Measurements from ENCODE around the gene ERG. TPM values are rescaled to one million over a fixed set of nuclear protein-coding genes. Genes with fewer than 3 reads are reported as not detected.

ERG gene
- total and polyA plus RNA-seq, 12 donors, result 9.5 to 30.5 (median 16.0) TPM

DNA sequence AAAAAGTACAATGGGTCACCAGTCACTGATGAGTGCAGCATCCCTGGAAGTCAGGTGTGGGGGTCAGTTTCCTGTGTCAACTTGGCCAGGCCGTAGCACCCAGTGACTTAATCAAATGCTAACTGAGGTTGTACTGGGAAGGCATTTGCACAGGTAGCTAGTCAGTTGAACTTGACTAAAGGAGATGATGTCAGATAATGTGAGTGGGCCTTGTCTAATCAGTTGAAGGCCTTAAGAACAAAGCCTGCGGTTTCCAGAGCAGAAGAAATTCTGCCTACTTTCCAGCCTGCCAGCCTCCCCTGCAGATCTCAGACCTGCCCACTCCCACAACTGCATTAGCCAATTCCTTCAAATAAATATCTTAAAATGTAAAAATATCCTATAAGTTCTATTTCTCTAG lies 57.1 kb downstream of the ERG start:
- intact Hi-C loops (cut with DNase I), result loop anchor here in 2 of 10 donors (5.0 kb wide), 2 partner anchors 46 to 56 kb away; partner anchors contain the start of gene ERG (in 1 of the 2)
- no peak overlapping the region for H3K27ac ChIP-seq
- WGBS, 2 donors, result 81 to 93% methylated on average over 2 of the region's 2 CpGs
- DNase-seq (no peak), ATAC-seq (no peak)
- no peaks in the 10 kb centered on the region for H3K27me3 ChIP-seq
- peaks cover 0 to 22% (median 0%) of the 10 kb centered on the region in 9 donors for H3K36me3 ChIP-seq
- TF ChIP-seq, protein P1, sequence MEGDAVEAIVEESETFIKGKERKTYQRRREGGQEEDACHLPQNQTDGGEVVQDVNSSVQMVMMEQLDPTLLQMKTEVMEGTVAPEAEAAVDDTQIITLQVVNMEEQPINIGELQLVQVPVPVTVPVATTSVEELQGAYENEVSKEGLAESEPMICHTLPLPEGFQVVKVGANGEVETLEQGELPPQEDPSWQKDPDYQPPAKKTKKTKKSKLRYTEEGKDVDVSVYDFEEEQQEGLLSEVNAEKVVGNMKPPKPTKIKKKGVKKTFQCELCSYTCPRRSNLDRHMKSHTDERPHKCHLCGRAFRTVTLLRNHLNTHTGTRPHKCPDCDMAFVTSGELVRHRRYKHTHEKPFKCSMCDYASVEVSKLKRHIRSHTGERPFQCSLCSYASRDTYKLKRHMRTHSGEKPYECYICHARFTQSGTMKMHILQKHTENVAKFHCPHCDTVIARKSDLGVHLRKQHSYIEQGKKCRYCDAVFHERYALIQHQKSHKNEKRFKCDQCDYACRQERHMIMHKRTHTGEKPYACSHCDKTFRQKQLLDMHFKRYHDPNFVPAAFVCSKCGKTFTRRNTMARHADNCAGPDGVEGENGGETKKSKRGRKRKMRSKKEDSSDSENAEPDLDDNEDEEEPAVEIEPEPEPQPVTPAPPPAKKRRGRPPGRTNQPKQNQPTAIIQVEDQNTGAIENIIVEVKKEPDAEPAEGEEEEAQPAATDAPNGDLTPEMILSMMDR (IDR thresholded peaks at IDR 0.05), result no peak
- no peaks in the 10 kb centered on the region for H3K9me3 ChIP-seq
- peaks cover 0 to 51% (median 26%) of the 10 kb centered on the region in 9 donors for H3K4me1 ChIP-seq
- no peak overlapping the region for H3K4me3 ChIP-seq

DNA sequence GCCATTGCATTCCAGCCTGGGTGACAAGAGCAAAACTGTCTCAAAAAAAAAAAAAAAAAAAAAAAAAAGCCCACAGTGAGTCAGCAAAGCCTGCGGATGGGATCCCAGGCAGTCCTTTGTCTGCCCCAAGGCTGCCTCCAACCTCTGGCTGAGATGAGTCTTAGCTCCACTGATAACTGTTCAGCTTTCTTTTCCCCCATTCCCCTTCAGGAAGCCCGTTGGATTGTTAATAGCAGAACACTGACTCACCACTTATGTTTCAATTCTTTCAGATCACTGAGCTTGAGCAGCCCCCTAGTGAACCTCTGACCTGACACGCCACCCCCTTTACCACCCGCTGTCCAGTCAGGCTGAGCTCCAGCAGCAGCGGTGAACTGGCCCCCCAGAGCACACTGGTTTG lies 57.5 kb downstream of the ERG start:
- no peak for DNase-seq
- intact Hi-C loops (cut with DNase I), result loop anchor here in 2 of 10 donors (5.0 kb wide), 2 partner anchors 47 to 57 kb away; partner anchors contain the start of gene ERG (in 1 of the 2)
- no peaks in the 10 kb centered on the region for H3K27me3 ChIP-seq
- no peak overlapping the region for H3K27ac ChIP-seq
- no peak for ATAC-seq
- WGBS, 2 donors, result 75 to 80% methylated on average over 5 of the region's 5 CpGs
- H3K36me3 ChIP-seq, result peaks cover 0 to 22% (median 0%) of the 10 kb centered on the region in 9 donors
- peaks cover 0 to 52% (median 27%) of the 10 kb centered on the region in 9 donors for H3K4me1 ChIP-seq
- no peak overlapping the region for H3K4me3 ChIP-seq
- TF ChIP-seq, protein P1 (IDR thresholded peaks at IDR 0.05), result no peak
- no peaks in the 10 kb centered on the region for H3K9me3 ChIP-seq

DNA sequence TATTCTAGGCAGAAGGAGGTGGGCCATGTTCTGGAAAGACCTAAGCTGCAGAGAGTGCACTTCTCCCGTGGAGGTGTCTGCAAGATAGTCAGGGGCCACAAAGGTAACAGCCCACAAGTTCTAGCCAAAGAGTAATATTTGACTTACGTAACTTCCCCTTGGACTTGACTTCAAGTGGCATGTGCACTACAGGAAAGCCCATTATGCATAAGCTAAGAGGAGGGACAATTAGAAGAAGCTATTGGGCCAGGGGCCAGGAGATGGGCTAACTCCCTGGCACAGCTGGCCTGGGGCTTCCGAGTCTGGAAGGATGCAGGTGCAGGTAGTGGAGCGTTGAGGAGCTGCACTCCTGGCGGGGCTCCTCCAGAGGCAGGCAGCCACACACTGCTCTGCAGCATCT lies 58.3 kb downstream of the ERG start:
- no peaks in the 10 kb centered on the region for H3K27me3 ChIP-seq
- H3K36me3 ChIP-seq, result peaks cover 0 to 18% (median 0%) of the 10 kb centered on the region in 9 donors
- no peak overlapping the region for H3K4me3 ChIP-seq
- intact Hi-C loops (cut with DNase I), result loop anchor here in 2 of 10 donors (5.0 kb wide), 2 partner anchors 47 to 57 kb away; partner anchors contain the start of gene ERG (in 1 of the 2)
- H3K4me1 ChIP-seq, result peaks cover 0 to 59% (median 35%) of the 10 kb centered on the region in 9 donors
- ATAC-seq, result peak in 1 of 8 donors; percentile 28
- H3K27ac ChIP-seq, result no peak overlapping the region
- 71 to 74% methylated on average over 5 of the region's 5 CpGs for WGBS, 2 donors
- DNase-seq, result no peak
- TF ChIP-seq, protein P1 (IDR thresholded peaks at IDR 0.05), result no peak
- no peaks in the 10 kb centered on the region for H3K9me3 ChIP-seq

GRCh38 chr21:38439426-38439825 lies 58.9 kb downstream of the ERG start:
- H3K4me1 ChIP-seq, result peaks cover 0 to 65% (median 41%) of the 10 kb centered on the region in 9 donors
- intact Hi-C loops (cut with DNase I), result no loop called here
- DNase-seq, result no peak
- peaks cover 0 to 18% (median 0%) of the 10 kb centered on the region in 9 donors for H3K36me3 ChIP-seq
- no peak for ATAC-seq
- no peak overlapping the region for H3K4me3 ChIP-seq
- no peaks in the 10 kb centered on the region for H3K9me3 ChIP-seq
- WGBS, 2 donors, result 59 to 62% methylated on average over 6 of the region's 6 CpGs
- H3K27me3 ChIP-seq, result no peaks in the 10 kb centered on the region
- H3K27ac ChIP-seq, result no peak overlapping the region
- TF ChIP-seq, protein P1 (IDR thresholded peaks at IDR 0.05), result no peak

All from heart right ventricle (tissue), 16 donors.